GM18951 (cell line): ENCODE measurements around the gene RAVER2.

Experiments used
- POLR2A ChIP-seq: IDR thresholded peaks from 4 replicates; pipeline ENCODE4 v1.6.1; 2011; ENCODE audit warnings: mild to moderate bottlenecking; ENCODE audit not compliant: insufficient read length, insufficient read depth; ENCODE audit errors: extremely low read depth
- in situ Hi-C: fragments of 300-500 bp; cut with MboI; formaldehyde crosslinking; loops from one replicate; pipeline ENCODE4 v1.12.0; 2022; ENCODE audit warnings: low sequenced_read_pairs, mixed read lengths, inconsistent platforms; ENCODE audit not compliant: unreplicated experiment

The RAVER2 gene

GRCh38 chr1:64861611-64862010, 116.7 kb downstream of the RAVER2 start:
- TF ChIP-seq POLR2A = no peak
- in situ Hi-C loops = no loop called here

GRCh38 chr1:64864018-64864940, 119.4 kb downstream of the RAVER2 start:
- TF ChIP-seq POLR2A = no peak
- in situ Hi-C loops = no loop called here

- in situ Hi-C loops = no loop called here
- no peak for TF ChIP-seq POLR2A
Observed at GRCh38 chr1:64865105-64865757, 120.4 kb downstream of the RAVER2 start.

GRCh38 chr1:64866689-64867088, 121.8 kb downstream of the RAVER2 start:
- TF ChIP-seq POLR2A = no peak
- in situ Hi-C loops = no loop called here

GRCh38 chr1:64867266-64867665, 122.4 kb downstream of the RAVER2 start:
- TF ChIP-seq POLR2A = no peak
- in situ Hi-C loops = no loop called here

- TF ChIP-seq POLR2A = no peak
- in situ Hi-C loops = no loop called here
Observed at GRCh38 chr1:64871256-64871655, 126.4 kb downstream of the RAVER2 start.

- in situ Hi-C loops = no loop called here
- TF ChIP-seq POLR2A = no peak
Observed at GRCh38 chr1:64872067-64872466, 127.2 kb downstream of the RAVER2 start.

- no peak for TF ChIP-seq POLR2A
- in situ Hi-C loops = no loop called here
Observed at GRCh38 chr1:64873576-64873975, 128.7 kb downstream of the RAVER2 start.

- in situ Hi-C loops = no loop called here
- TF ChIP-seq POLR2A = no peak
Observed at GRCh38 chr1:64874666-64875065, 129.8 kb downstream of the RAVER2 start.

- no peak for TF ChIP-seq POLR2A
- in situ Hi-C loops = no loop called here
Observed at GRCh38 chr1:64875101-64875500, 130.2 kb downstream of the RAVER2 start.

GRCh38 chr1:64875606-64876005, 130.7 kb downstream of the RAVER2 start:
- in situ Hi-C loops = no loop called here
- no peak for TF ChIP-seq POLR2A

GRCh38 chr1:64877151-64877550, 132.3 kb downstream of the RAVER2 start:
- in situ Hi-C loops = no loop called here
- TF ChIP-seq POLR2A = no peak

- TF ChIP-seq POLR2A = no peak
Observed at GRCh38 chr1:64877598-64877997, 132.7 kb downstream of the RAVER2 start.

GRCh38 chr1:64878090-64878489, 133.2 kb downstream of the RAVER2 start:
- in situ Hi-C loops = no loop called here
- no peak for TF ChIP-seq POLR2A

More at GRCh38 chr1:64877598-64877997, 132.7 kb downstream of the RAVER2 start:
- in situ Hi-C loops = no loop called here
